Cardiac fibroblast (primary cell): ENCODE results near the gene NAPB.

Experiments
- DNase-seq, 2 donors: peaks; one replicate each; pipeline versions ENCODE4 v3.0.0 to v3.0.0-alpha.2; 2010; ENCODE audit warnings: low read depth in 2 of 2
- H3K4me3 ChIP-seq, 2 donors: replicated peaks in 1 of 2; 1 replicate in 1 of 2; 2 replicates in 1 of 2; pipeline ENCODE4 v1.5.1; 2011; ENCODE audit warnings: low read depth in 2 of 2, low read length in 2 of 2, mild to moderate bottlenecking in 2 of 2, moderate library complexity in 1 of 2
- CTCF ChIP-seq: IDR thresholded peaks from one replicate; pipeline ENCODE4 v1.5.1; 2011; ENCODE audit warnings: low read depth, mild to moderate bottlenecking, low read length, inconsistent platforms

The NAPB gene

GRCh38 chr20:23340524-23340923 is 80.8 kb downstream of the NAPB start:
- peak; percentile 80 for TF ChIP-seq CTCF
- peak; percentile 84 to 85 for DNase-seq
- H3K4me3 ChIP-seq, result no peak overlapping the region

- H3K4me3 ChIP-seq, result no peak overlapping the region
- no peak for DNase-seq
- TF ChIP-seq CTCF, result no peak
These were observed 81.3 kb downstream of the NAPB start for GRCh38 chr20:23339986-23340385.

GRCh38 chr20:23337312-23337711 is 84.0 kb downstream of the NAPB start:
- no peak for DNase-seq
- H3K4me3 ChIP-seq, result no peak overlapping the region
- TF ChIP-seq CTCF, result no peak

- DNase-seq, result no peak
- no peak for TF ChIP-seq CTCF
- H3K4me3 ChIP-seq, result no peak overlapping the region
These were observed 84.8 kb downstream of the NAPB start for GRCh38 chr20:23336476-23336875.

- H3K4me3 ChIP-seq, result no peak overlapping the region
- no peak for TF ChIP-seq CTCF
- no peak for DNase-seq
These were observed 85.8 kb downstream of the NAPB start for GRCh38 chr20:23335521-23335920.

- no peak overlapping the region for H3K4me3 ChIP-seq
- TF ChIP-seq CTCF, result no peak
- DNase-seq, result no peak
These were observed 87.2 kb downstream of the NAPB start for GRCh38 chr20:23334111-23334510.

GRCh38 chr20:23332467-23332866 is 88.8 kb downstream of the NAPB start:
- DNase-seq, result no peak
- TF ChIP-seq CTCF, result no peak
- H3K4me3 ChIP-seq, result no peak overlapping the region
